A549 (cell line): ENCODE data around the gene GTF2H4. TPM values are rescaled to one million over a fixed set of nuclear protein-coding genes. Genes with fewer than 3 reads are reported as not detected.

ENCODE experiments used
- ATAC-seq, 2 experiments: fragments of 200-7000 bp in 1 of 2; fragments of >200 bp in 1 of 2; cut with Nextera tagmentation in 1 of 2; cut with Tn5 transposase in 1 of 2; 3 replicates each; pipeline versions ENCODE4 v1.8.0 to v1.9.1; 2018 to 2020; ENCODE audit warnings: mild to moderate bottlenecking in 1 of 2, moderate library complexity in 1 of 2
- CTCF ChIA-PET: fragments of 300-600 bp; sonication (Branson Sonifier 250); formaldehyde crosslinking; extraction: SDS; loops from one replicate; lab custom pipeline; 2021; ENCODE audit warnings: antibody characterized with exemption, inconsistent platforms; lab: Yijun Ruan, JAX
- POLR2A ChIA-PET: fragments of 350-600 bp; formaldehyde crosslinking; extraction: SDS; loops from one replicate; lab custom pipeline; 2021; ENCODE audit warnings: antibody characterized with exemption, inconsistent platforms; lab: Yijun Ruan, JAX
- DNase-seq, 2 experiments: peaks; one replicate each; pipeline versions ENCODE4 v3.0.0 to v3.0.0-alpha.2; 2011 to 2016; ENCODE audit warnings: low read depth in 1 of 2, low spot score in 1 of 2
- FAIRE-seq: peaks from 2 replicates; lab custom pipeline; 2011; peaks lifted over from hg19 to GRCh38; lab: Jason Lieb, UNC
- H3K27ac ChIP-seq, 2 experiments: fragments of >200 bp; sonication (Bioruptor Twin); formaldehyde crosslinking; 3 replicates each; pipeline ENCODE4 v1.5.1; 2016 to 2017
- H3K4me1 ChIP-seq: fragments of >200 bp; sonication (Bioruptor Twin); formaldehyde crosslinking; 3 replicates; pipeline ENCODE4 v1.6.1; 2016
- H3K4me2 ChIP-seq: fragments of >200 bp; sonication (Bioruptor Twin); formaldehyde crosslinking; 3 replicates; pipeline ENCODE4 v1.6.1; 2016
- H3K4me3 ChIP-seq: fragments of >200 bp; sonication (Bioruptor Twin); formaldehyde crosslinking; 3 replicates; pipeline ENCODE4 v1.5.1; 2016
- H3K9me3 ChIP-seq: fragments of >200 bp; sonication (Bioruptor Twin); formaldehyde crosslinking; 3 replicates; pipeline ENCODE4 v1.6.1; 2016
- CEBPB ChIP-seq, 2 experiments: fragments of >200 bp in 1 of 2; sonication (Bioruptor Twin) in 1 of 2; formaldehyde crosslinking in 1 of 2; IDR thresholded peaks; 2 replicates each; pipeline ENCODE4 v1.6.1; 2012 to 2016
- EHMT2 ChIP-seq: fragments of 200-600 bp; sonication (generic); IDR thresholded peaks from 2 replicates; pipeline ENCODE4 v1.6.1; 2016; ENCODE audit warnings: antibody characterized with exemption, low read depth, mild to moderate bottlenecking, moderate library complexity
- ESRRA ChIP-seq: fragments of 150-350 bp; IDR thresholded peaks from 2 replicates; pipeline ENCODE4 v1.6.1; 2014; ENCODE audit warnings: mild to moderate bottlenecking, low read length, borderline replicate concordance
- FOSB ChIP-seq: fragments of 250-450 bp; sonication (Bioruptor Pico); IDR thresholded peaks from 2 replicates; pipeline ENCODE4 v1.5.0; 2020; ENCODE audit warnings: mild to moderate bottlenecking, moderate library complexity
- NFE2L2 ChIP-seq: fragments of 150-350 bp; conservative IDR thresholded peaks from 2 replicates; pipeline ENCODE4 v1.6.1; 2014; ENCODE audit warnings: low read length
- WGBS: methylation state at CpG from one replicate; pipeline ENCODE4 v1.1.6; 2017; ENCODE audit errors: missing lambda C conversion rate; 5-methylcytosine and 5-hydroxymethylcytosine counted together
- polyA plus RNA-seq, 4 experiments: library from polyadenylated mRNA; depleted of rRNA in 3 of 4; stranded (reverse); fragments of >200 nt; fragmentation: RNase III in 1 of 4; extraction: RNeasy Plus Mini Kit Qiagen cat#74134 plus additional on column Dnase treatment in 1 of 4; gene quantifications; 2 replicates in 3 of 4; 3 replicates in 1 of 4; pipeline ENCODE4 v1.2.3, GENCODE V29; 2011 to 2017
- small RNA-seq, 6 experiments: library from RNA; depleted of rRNA; stranded (forward); fragments of <200 nt; gene quantifications; one replicate each; pipeline ENCODE3, GENCODE V24; 2012
- TF ChIP-seq, protein P1 (sequence below): fragments of 450-650 bp; IDR thresholded peaks from 2 replicates; pipeline ENCODE4 v1.6.1; 2014; ENCODE audit warnings: antibody characterized with exemption

GTF2H4 gene
- polyA plus RNA-seq, 2 of the 4 experiments (the other 2 are of a cell fraction): 19.7 to 24.1 TPM

DNA sequence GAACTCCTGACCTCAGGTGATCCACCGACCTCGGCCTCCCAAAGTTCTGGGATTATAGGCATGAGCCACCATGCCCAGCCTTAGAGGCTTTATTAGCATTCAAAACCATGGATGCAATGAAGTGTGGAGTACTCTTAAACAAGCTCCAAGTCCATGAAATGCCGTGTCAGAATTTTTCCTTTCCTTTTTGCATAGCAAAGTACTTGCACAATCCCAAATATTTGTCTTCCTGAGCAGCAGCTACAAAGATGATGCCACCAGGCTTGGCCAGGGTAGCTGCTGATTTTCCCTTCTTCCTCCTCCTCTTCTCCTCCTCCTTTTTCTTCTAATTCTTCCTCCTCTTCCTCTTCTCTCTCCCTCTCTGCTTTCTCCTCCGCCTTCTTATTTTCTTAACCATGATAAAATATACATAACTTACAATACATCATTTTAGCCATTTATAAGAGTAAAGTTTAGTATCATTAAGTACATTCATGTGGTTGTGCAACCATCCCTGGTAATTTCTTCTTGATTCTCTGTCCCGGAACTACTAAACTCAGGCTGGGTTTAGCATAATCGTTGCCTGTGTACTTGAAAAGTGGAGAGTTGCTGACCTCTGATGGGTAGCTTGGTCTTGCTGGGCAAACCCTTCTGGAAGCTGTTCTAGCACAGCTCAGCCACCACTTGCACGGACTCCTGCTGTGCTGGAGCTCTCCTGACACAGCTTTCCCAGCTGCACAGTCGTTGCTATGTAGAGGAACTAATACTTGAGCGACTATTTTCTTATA, 53.1 kb downstream of the GTF2H4 start:
- ATAC-seq (peak in 1 of 2 experiments; percentile 21; a peak in 1 of 6 replicates), DNase-seq (no peak), FAIRE-seq (no peak)
- POLR2A ChIA-PET: interaction anchor here (0.5 kb wide), 1 partner anchor 74 kb away, joined by 3 read pairs; no protein-coding TSS in a partner anchor
- no peak overlapping the region for H3K4me3 ChIP-seq
- TF ChIP-seq NFE2L2 (no peak), CEBPB (IDR thresholded peaks at IDR 0.05) (peak in 1 of 2 experiments; percentile 25; a peak in 1 of 4 replicates)
- no peaks in the 10 kb centered on the region for H3K9me3 ChIP-seq
- H3K4me1 ChIP-seq: no peaks in the 10 kb centered on the region
- CTCF ChIA-PET: interaction anchor here (1.0 to 2.7 kb wide), 4 partner anchors 9 to 109 kb away, joined by 3 to 6 read pairs (median 4); no protein-coding TSS in a partner anchor
- H3K27ac ChIP-seq: no peak overlapping the region
- WGBS: 54% methylated on average over 9 of the region's 9 CpGs
- H3K4me2 ChIP-seq: 0 out of 3 replicates have a peak overlapping the region, but pooled peaks have one; percentile 8

DNA sequence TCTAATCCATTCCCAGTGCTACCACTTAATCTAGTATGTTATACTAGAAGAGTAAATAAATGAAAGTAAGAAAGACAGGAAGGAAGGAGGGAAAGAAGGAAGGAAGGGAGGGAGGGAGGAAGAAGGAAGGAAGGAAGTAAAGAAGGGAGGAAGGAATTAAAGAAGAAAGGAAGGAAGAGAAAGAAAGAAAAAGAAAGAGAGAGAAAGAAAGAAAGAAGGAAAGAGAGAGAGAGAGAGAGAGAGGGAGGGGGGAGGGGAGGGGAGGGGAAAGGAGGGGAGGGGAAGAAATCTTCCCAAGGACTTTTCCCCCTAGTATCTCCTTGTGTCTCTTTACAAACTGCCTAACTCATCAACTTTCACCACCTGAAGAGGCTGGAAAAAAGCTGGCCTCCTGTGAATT, 54.7 kb downstream of the GTF2H4 start:
- ATAC-seq (no peak), FAIRE-seq (no peak)
- ChIA-PET CTCF (interaction anchor here (2.1 to 2.7 kb wide), 2 partner anchors 20 to 108 kb away, joined by 4 to 6 read pairs; no protein-coding TSS in a partner anchor), POLR2A (no interaction called here)
- no peak overlapping the region for H3K27ac ChIP-seq
- TF ChIP-seq, protein P1, sequence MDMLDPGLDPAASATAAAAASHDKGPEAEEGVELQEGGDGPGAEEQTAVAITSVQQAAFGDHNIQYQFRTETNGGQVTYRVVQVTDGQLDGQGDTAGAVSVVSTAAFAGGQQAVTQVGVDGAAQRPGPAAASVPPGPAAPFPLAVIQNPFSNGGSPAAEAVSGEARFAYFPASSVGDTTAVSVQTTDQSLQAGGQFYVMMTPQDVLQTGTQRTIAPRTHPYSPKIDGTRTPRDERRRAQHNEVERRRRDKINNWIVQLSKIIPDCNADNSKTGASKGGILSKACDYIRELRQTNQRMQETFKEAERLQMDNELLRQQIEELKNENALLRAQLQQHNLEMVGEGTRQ: no peak
- TF ChIP-seq EHMT2 (no peak), ESRRA (no peak)
- TF ChIP-seq, all 56 proteins: peak for 0
- no peak for DNase-seq
- Histone ChIP-seq H3K9me3 (no peaks in the 10 kb centered on the region), H3K4me2 (no peak overlapping the region), H3K4me1 (no peaks in the 10 kb centered on the region), H3K4me3 (no peak overlapping the region)

DNA sequence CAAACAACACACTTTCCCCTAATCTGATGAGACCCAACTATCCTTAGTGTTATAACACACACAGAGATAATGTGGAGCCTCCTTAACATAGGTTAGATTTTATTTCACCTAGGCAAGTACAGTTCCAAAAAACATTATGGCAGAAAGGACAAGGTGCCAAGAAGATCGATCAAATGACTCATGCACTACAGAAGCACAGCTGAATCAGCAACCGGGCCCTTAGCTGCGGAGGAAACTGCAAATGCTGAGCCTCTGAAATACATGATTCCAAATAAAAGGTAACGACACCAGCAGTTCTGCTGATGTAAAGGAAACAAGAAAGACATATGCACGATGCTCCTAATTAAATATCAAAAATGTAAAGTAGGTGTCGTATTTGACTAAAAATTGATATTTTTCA, 55.6 kb downstream of the GTF2H4 start:
- no peak overlapping the region for H3K27ac ChIP-seq
- no peaks in the 10 kb centered on the region for H3K9me3 ChIP-seq
- no peak for ATAC-seq
- no peak for DNase-seq
- no peaks in the 10 kb centered on the region for H3K4me1 ChIP-seq
- FAIRE-seq: no peak
- TF ChIP-seq FOSB (CRISPR knock-in tag): no peak
- TF ChIP-seq, all 56 proteins: peak for 0
- no peak overlapping the region for H3K4me3 ChIP-seq
- H3K4me2 ChIP-seq: no peak overlapping the region
- ChIA-PET POLR2A (no interaction called here), CTCF (no interaction called here)
- WGBS: 62% methylated on average over 6 of the region's 6 CpGs

Small RNA genes within 50 kb of the gene (small RNA-seq; reads per million reads assigned to genes)
- 0 reads per million in 6 experiments for gene RF00019

Other genes with a start within 250 kb of the GTF2H4 start
- gene DHX16, start 235.2 kb upstream of the GTF2H4 start, polyA plus RNA-seq (2011; rRNA removed): 31.3 and 31.6 TPM in 2 replicates
- 27.7 to 31.6 TPM (median 30.3 TPM) in 3 replicates for gene DHX16, start 235.2 kb upstream of the GTF2H4 start, polyA plus RNA-seq (2017; fragmentation: RNase III; extraction: RNeasy Plus Mini Kit Qiagen cat#74134 plus additional on column Dnase treatment)
- 20.6 and 25.4 TPM in 2 replicates for gene PPP1R18, start 221.6 kb upstream of the GTF2H4 start, polyA plus RNA-seq (2011; rRNA removed)
- 16.2 to 17.7 TPM (median 17.1 TPM) in 3 replicates for gene PPP1R18, start 221.6 kb upstream of the GTF2H4 start, polyA plus RNA-seq (2017; fragmentation: RNase III; extraction: RNeasy Plus Mini Kit Qiagen cat#74134 plus additional on column Dnase treatment)
- 11.3 and 12.4 TPM in 2 replicates for gene NRM, start 217.2 kb upstream of the GTF2H4 start, polyA plus RNA-seq (2011; rRNA removed)
- gene NRM, start 217.2 kb upstream of the GTF2H4 start, polyA plus RNA-seq (2017; fragmentation: RNase III; extraction: RNeasy Plus Mini Kit Qiagen cat#74134 plus additional on column Dnase treatment): 13.0 to 14.5 TPM (median 13.0 TPM) in 3 replicates
- 8.2 and 13.3 TPM in 2 replicates for gene MDC1, start 190.9 kb upstream of the GTF2H4 start, polyA plus RNA-seq (2011; rRNA removed)
- 14.9 to 21.4 TPM (median 16.5 TPM) in 3 replicates for gene MDC1, start 190.9 kb upstream of the GTF2H4 start, polyA plus RNA-seq (2017; fragmentation: RNase III; extraction: RNeasy Plus Mini Kit Qiagen cat#74134 plus additional on column Dnase treatment)
- 691 and 782 TPM in 2 replicates for gene TUBB, start 187.9 kb upstream of the GTF2H4 start, polyA plus RNA-seq (2011; rRNA removed)
- 1,022 to 1,121 TPM (median 1,044 TPM) in 3 replicates for gene TUBB, start 187.9 kb upstream of the GTF2H4 start, polyA plus RNA-seq (2017; fragmentation: RNase III; extraction: RNeasy Plus Mini Kit Qiagen cat#74134 plus additional on column Dnase treatment)
- 135 and 136 TPM in 2 replicates for gene FLOT1, start 165.5 kb upstream of the GTF2H4 start, polyA plus RNA-seq (2011; rRNA removed)
- gene FLOT1, start 165.5 kb upstream of the GTF2H4 start, polyA plus RNA-seq (2017; fragmentation: RNase III; extraction: RNeasy Plus Mini Kit Qiagen cat#74134 plus additional on column Dnase treatment): 89.7 to 99.2 TPM (median 89.9 TPM) in 3 replicates
- gene IER3, start 163.7 kb upstream of the GTF2H4 start, polyA plus RNA-seq (2011; rRNA removed): 116 and 202 TPM in 2 replicates
- 89.1 to 108 TPM (median 104 TPM) in 3 replicates for gene IER3, start 163.7 kb upstream of the GTF2H4 start, polyA plus RNA-seq (2017; fragmentation: RNase III; extraction: RNeasy Plus Mini Kit Qiagen cat#74134 plus additional on column Dnase treatment)
- gene DDR1, start 23.7 kb upstream of the GTF2H4 start, polyA plus RNA-seq (2011; rRNA removed): 19.8 and 25.8 TPM in 2 replicates
- 31.9 to 44.2 TPM (median 43.5 TPM) in 3 replicates for gene DDR1, start 23.7 kb upstream of the GTF2H4 start, polyA plus RNA-seq (2017; fragmentation: RNase III; extraction: RNeasy Plus Mini Kit Qiagen cat#74134 plus additional on column Dnase treatment)
- gene VARS2, start 6.0 kb downstream of the GTF2H4 start, polyA plus RNA-seq (2011; rRNA removed): 15.5 and 16.1 TPM in 2 replicates
- 12.4 to 15.2 TPM (median 15.0 TPM) in 3 replicates for gene VARS2, start 6.0 kb downstream of the GTF2H4 start, polyA plus RNA-seq (2017; fragmentation: RNase III; extraction: RNeasy Plus Mini Kit Qiagen cat#74134 plus additional on column Dnase treatment)
- not detected in 2 replicates for gene SFTA2, start 24.0 kb downstream of the GTF2H4 start, polyA plus RNA-seq (2011; rRNA removed)
- gene SFTA2, start 24.0 kb downstream of the GTF2H4 start, polyA plus RNA-seq (2017; fragmentation: RNase III; extraction: RNeasy Plus Mini Kit Qiagen cat#74134 plus additional on column Dnase treatment): not detected in 3 replicates
- 0.01 and 0.07 TPM in 2 replicates for gene MUCL3, start 32.8 kb downstream of the GTF2H4 start, polyA plus RNA-seq (2011; rRNA removed)
- gene MUCL3, start 32.8 kb downstream of the GTF2H4 start, polyA plus RNA-seq (2017; fragmentation: RNase III; extraction: RNeasy Plus Mini Kit Qiagen cat#74134 plus additional on column Dnase treatment): 0.03 to 0.08 TPM (median 0.04 TPM) in 3 replicates
- gene MUC21, start 75.5 kb downstream of the GTF2H4 start, polyA plus RNA-seq (2011; rRNA removed): not detected in 2 replicates
- gene MUC21, start 75.5 kb downstream of the GTF2H4 start, polyA plus RNA-seq (2017; fragmentation: RNase III; extraction: RNeasy Plus Mini Kit Qiagen cat#74134 plus additional on column Dnase treatment): not detected in 3 replicates
- gene MUC22, start 102.3 kb downstream of the GTF2H4 start, polyA plus RNA-seq (2011; rRNA removed): not detected in 2 replicates
- gene MUC22, start 102.3 kb downstream of the GTF2H4 start, polyA plus RNA-seq (2017; fragmentation: RNase III; extraction: RNeasy Plus Mini Kit Qiagen cat#74134 plus additional on column Dnase treatment): not detected in 3 replicates
- not detected in 2 replicates for gene C6orf15, start 204.4 kb downstream of the GTF2H4 start, polyA plus RNA-seq (2011; rRNA removed)
- gene C6orf15, start 204.4 kb downstream of the GTF2H4 start, polyA plus RNA-seq (2017; fragmentation: RNase III; extraction: RNeasy Plus Mini Kit Qiagen cat#74134 plus additional on column Dnase treatment): not detected in 3 replicates
- gene PSORS1C1, start 206.6 kb downstream of the GTF2H4 start, polyA plus RNA-seq (2011; rRNA removed): 2.3 and 5.8 TPM in 2 replicates
- gene PSORS1C1, start 206.6 kb downstream of the GTF2H4 start, polyA plus RNA-seq (2017; fragmentation: RNase III; extraction: RNeasy Plus Mini Kit Qiagen cat#74134 plus additional on column Dnase treatment): 3.0 to 4.3 TPM (median 4.3 TPM) in 3 replicates
- gene CDSN, start 212.2 kb downstream of the GTF2H4 start, polyA plus RNA-seq (2011; rRNA removed): not detected in 2 replicates
- not detected in 3 replicates for gene CDSN, start 212.2 kb downstream of the GTF2H4 start, polyA plus RNA-seq (2017; fragmentation: RNase III; extraction: RNeasy Plus Mini Kit Qiagen cat#74134 plus additional on column Dnase treatment)
- not detected in 2 replicates for gene PSORS1C2, start 230.9 kb downstream of the GTF2H4 start, polyA plus RNA-seq (2011; rRNA removed)
- 0.08 TPM in 1 of 3 replicates, not detected in the others for gene PSORS1C2, start 230.9 kb downstream of the GTF2H4 start, polyA plus RNA-seq (2017; fragmentation: RNase III; extraction: RNeasy Plus Mini Kit Qiagen cat#74134 plus additional on column Dnase treatment)
- 7.4 and 8.6 TPM in 2 replicates for gene CCHCR1, start 249.6 kb downstream of the GTF2H4 start, polyA plus RNA-seq (2011; rRNA removed)
- 15.2 to 15.3 TPM (median 15.3 TPM) in 3 replicates for gene CCHCR1, start 249.6 kb downstream of the GTF2H4 start, polyA plus RNA-seq (2017; fragmentation: RNase III; extraction: RNeasy Plus Mini Kit Qiagen cat#74134 plus additional on column Dnase treatment)